Mucosa of stomach (tissue), 1 donor: ENCODE measurements around the gene SIGLEC12.

Experiments used
- H3K27me3 ChIP-seq: one replicate; pipeline ENCODE4 v1.7.0; 2013; ENCODE audit warnings: mild to moderate bottlenecking, low read length; ENCODE audit not compliant: control insufficient read depth, insufficient read depth
- H3K36me3 ChIP-seq: one replicate; pipeline ENCODE4 v1.7.0; 2013; ENCODE audit warnings: low read length; ENCODE audit not compliant: control insufficient read depth, insufficient read depth
- H3K4me1 ChIP-seq: one replicate; pipeline ENCODE4 v1.7.0; 2013; ENCODE audit warnings: mild to moderate bottlenecking, low read length; ENCODE audit not compliant: control insufficient read depth, insufficient read depth
- H3K4me3 ChIP-seq: one replicate; pipeline ENCODE4 v1.7.0; 2013; ENCODE audit warnings: low read length
- H3K9ac ChIP-seq: one replicate; pipeline ENCODE4 v1.7.0; 2013; ENCODE audit warnings: mild to moderate bottlenecking, low read length, moderate library complexity
- H3K9me3 ChIP-seq: one replicate; pipeline ENCODE4 v1.7.0; 2013; ENCODE audit warnings: mild to moderate bottlenecking, low read length, moderate library complexity; ENCODE audit not compliant: control insufficient read depth
- donor health status: Pancreatic carcinoma.

The SIGLEC12 gene

DNA sequence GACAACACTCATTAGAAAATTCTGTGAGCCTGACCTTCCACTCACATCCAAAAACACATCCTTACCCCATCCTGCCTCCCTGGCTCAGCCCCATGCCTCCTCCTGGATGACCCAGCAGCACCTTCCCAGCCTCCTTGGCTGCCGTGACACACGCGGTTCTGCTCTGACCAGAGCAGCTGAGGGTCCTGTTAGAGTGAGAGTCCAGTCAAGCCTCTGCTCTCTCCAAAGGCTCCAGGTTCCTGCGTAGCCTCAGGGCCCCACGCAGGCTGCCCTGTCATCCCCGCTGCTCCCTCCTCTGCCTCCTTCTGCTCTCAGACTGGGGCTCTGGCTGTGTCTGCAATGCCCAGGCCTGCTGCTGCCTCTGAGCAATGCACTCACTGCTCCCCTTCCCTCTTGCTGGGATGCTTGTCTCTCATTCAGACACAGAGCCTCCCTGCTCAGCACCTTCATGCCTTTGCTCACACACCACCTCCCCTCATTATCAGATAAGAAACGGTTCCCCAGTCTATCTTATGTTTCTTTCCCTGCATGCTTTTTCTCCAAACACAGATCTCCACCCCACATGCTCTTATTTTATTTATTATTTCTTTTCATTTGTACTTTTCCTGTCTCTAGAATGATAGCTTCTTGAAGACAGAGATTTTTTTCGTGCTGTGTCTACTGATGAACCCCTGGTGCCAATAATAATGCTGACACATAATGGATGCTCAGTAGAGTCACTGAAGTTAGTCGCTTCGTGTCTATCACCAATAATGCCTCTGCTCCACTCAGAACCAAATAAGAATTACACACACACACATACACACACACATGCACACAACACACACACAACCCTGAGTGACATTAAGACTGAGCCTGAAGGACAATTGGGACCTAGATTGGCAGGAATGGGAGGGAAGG, 40.1 kb upstream of the SIGLEC12 start:
- H3K9me3 ChIP-seq = no peaks in the 10 kb centered on the region
- peaks cover 33% of the 10 kb centered on the region for H3K27me3 ChIP-seq
- no peaks in the 10 kb centered on the region for H3K36me3 ChIP-seq
- H3K4me3 ChIP-seq = no peak overlapping the region
- no peaks in the 10 kb centered on the region for H3K4me1 ChIP-seq
- no peak overlapping the region for H3K9ac ChIP-seq

DNA sequence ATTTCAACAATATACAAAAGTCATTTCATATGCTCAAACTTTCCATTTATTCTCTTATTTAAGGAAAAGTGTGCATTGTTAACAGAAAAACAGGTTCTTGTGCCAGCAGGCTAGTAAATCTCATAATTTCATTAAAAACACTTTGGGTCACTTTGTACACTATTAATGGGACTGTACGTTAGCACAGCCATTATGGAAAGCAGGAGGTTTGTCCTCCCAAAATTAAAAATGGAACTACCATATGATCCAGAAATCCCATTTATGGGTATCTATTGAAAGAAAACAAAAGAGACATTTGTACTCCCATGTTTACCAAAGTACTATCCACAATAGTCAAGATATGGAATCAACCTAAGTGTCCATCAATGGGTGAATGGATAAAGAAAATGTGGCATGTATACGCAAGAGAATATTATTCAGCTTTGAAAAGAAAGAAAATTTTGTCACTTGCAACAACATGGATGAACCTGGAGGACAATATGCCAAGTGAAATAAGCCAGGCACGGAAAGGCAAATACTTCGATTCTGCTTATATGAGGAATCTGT, 38.3 kb upstream of the SIGLEC12 start:
- H3K36me3 ChIP-seq = no peaks in the 10 kb centered on the region
- peaks cover 33% of the 10 kb centered on the region for H3K27me3 ChIP-seq
- H3K9ac ChIP-seq = no peak overlapping the region
- H3K4me1 ChIP-seq = no peaks in the 10 kb centered on the region
- H3K9me3 ChIP-seq = no peaks in the 10 kb centered on the region
- H3K4me3 ChIP-seq = no peak overlapping the region

DNA sequence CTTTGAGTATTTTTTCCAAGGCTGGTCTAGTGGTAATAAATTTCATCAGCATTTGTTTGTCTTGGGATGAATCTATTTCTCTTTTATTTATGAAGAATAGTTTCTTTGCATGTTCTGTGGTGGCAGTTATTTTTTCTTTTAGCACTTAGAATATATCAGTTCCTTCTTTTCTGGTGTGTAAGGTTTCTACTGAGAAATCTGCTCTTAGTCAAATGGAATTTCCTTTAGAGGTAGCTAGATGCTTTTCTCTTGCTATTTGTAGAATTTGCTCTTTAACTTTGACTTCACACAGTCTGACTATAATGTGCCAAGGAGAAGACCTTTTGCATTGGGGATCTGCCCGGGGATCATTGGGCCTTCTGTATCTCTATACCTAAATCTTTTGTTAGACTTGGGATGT, 33.9 kb upstream of the SIGLEC12 start:
- Histone ChIP-seq H3K27me3 (peaks cover 12% of the 10 kb centered on the region), H3K4me3 (no peak overlapping the region), H3K36me3 (no peaks in the 10 kb centered on the region), H3K4me1 (no peaks in the 10 kb centered on the region), H3K9ac (no peak overlapping the region), H3K9me3 (no peaks in the 10 kb centered on the region)

DNA sequence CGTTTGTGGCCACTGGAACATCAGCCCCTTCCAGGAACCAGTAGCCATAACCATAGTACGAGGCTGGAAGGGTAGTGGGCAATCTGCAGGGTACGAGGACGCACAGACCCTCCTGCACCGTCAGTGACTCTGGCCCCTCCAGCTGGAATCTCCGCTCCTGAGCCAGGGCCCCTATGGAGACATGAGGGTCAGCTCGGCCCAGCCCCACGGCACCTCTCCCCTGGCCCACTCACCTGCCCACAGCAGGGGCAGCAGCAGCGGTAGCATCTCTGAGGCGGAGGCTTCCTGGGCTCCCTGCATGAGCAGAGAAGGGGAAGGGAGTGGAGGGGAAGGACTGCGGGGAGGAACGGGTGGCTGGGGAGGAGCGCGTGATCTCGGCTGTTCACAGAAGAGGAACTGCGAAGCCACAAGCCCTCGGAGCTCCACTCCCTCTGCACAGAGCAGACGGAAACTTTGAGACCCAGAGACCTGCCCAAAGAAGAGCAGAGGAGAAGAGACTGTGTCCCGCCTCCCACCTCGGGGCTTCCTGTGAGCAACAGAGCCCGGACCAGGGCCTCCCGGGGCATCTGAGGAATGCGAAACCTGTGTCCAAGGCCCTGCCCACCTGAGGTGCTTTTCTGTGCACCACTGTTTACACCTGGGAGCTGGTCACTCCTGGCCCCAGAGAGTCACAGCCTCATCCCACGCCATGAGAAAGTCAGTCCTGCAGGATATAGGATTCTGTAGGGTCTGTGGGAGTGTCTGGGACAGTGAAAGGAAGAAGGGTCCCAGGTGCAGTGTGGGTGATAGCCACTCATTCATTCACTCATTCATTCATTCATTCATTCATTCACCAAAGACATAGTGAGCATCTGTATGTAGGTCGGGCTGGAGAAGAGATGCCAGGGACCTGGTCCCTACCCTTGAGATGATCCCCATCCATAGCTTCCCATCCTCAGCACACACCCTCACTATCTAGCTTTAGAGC, 30.0 kb upstream of the SIGLEC12 start, which contains the start of gene SIGLEC6:
Gene SIGLEC6, minus strand, starts transcription at position 322 of the 967 bp plus-strand sequence. Its CDS starts 22 bp downstream, at position 300.
- Histone ChIP-seq H3K36me3 (no peaks in the 10 kb centered on the region), H3K9ac (no peak within 1 kb of the TSS), H3K27me3 (no peaks in the 10 kb centered on the region), H3K9me3 (no peaks in the 10 kb centered on the region), H3K4me1 (no peaks in the 10 kb centered on the region), H3K4me3 (no peak within 1 kb of the TSS)

DNA sequence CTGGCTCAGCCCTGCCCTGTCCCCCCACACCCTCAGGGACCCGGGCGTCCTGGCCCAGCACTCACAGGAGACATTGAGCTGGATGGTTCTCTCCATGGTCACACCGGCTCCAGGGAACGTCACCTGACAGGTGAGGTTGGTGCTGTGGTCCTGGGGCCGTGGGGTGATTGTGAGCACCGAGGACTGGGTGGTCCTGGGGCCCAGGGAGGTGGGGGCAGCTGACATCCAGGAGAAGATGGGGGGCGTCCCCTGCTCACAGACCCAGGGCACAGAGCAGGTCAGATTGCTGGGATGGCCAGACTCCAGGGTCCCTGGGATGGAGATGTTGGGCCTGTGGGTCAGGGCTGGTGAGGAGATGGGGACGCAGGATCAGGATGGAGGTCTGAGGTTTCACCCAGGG, 29.0 kb upstream of the SIGLEC12 start:
- Histone ChIP-seq H3K4me3 (no peak overlapping the region), H3K36me3 (no peaks in the 10 kb centered on the region), H3K9me3 (no peaks in the 10 kb centered on the region), H3K27me3 (no peaks in the 10 kb centered on the region), H3K4me1 (no peaks in the 10 kb centered on the region), H3K9ac (no peak overlapping the region)

DNA sequence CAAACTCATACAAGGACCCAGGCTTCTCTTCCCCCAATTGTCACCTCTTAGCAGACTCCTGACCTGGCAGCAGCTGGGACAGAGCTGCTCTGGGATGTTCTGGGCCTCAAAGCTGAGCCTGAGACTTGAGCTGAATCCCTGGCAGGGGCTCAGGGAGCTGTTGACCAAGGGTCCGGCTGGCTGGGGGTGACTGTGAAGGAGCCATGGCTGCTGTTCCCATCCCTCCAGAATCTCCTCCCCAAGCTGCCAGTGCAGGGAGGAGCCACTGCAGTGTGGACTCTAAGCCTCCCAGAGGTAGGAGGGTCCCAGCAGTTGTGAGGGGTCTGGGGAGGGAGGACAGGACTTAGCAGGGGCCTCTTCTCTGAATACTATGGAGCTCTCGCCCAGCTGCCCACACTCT, 27.7 kb upstream of the SIGLEC12 start:
- Histone ChIP-seq H3K9me3 (no peaks in the 10 kb centered on the region), H3K27me3 (no peaks in the 10 kb centered on the region)

DNA sequence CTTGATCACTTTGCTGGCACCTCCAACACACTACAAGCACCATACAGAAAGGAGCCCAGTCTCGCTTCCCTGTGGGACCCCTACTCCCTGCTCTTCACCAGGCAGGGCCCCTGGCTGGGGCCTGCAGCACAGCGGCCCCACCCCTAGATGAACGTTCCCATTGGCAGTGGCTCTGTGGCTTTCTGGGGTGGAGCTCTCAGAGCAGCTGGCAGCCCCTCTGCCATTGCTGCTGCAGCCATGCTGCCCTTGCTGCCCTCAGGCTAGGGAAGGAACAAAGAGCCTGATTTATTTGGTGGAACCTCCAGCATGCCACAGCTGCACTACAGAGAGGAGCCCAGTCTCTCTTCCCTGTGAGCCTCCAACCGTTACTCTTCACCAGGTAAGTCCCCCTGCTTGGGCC, 24.1 kb upstream of the SIGLEC12 start:
- Histone ChIP-seq H3K9ac (no peak overlapping the region), H3K4me1 (no peaks in the 10 kb centered on the region), H3K4me3 (no peak overlapping the region), H3K27me3 (no peaks in the 10 kb centered on the region), H3K36me3 (no peaks in the 10 kb centered on the region), H3K9me3 (no peaks in the 10 kb centered on the region)

More for the DNA sequence above, 27.7 kb upstream of the SIGLEC12 start:
- Histone ChIP-seq H3K4me1 (no peaks in the 10 kb centered on the region), H3K9ac (no peak overlapping the region), H3K36me3 (no peaks in the 10 kb centered on the region), H3K4me3 (no peak overlapping the region)

DNA sequence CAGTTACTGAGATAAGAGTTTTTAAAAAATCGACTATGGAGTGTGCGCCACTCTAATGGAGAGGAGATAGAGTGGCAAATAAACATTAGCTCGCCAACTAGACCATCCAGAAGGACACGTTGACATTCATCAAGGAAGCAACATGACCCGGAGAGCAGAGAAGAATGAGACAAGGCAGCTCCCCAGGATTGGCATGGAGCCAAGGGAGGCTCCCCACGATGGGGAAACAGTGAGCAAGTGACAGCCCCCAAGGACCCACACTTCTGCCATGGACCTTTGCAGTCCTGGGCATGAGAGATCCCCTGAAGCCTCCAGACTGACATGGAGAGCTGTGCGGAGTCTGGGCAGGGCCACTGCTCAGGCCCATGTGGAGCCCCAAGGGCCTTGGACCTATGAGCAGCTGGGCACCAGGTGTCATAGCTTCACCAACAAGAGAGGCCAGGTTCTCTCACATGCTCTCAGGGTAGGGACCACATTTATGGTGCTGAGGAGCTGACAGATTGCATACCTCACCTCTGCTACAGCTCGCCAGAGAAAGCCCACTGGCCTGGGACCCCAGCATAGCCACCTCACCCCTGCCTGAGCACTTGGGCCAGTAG, 23.2 kb upstream of the SIGLEC12 start:
- H3K4me3 ChIP-seq = no peak overlapping the region
- no peak overlapping the region for H3K9ac ChIP-seq
- H3K27me3 ChIP-seq = no peaks in the 10 kb centered on the region
- H3K36me3 ChIP-seq = no peaks in the 10 kb centered on the region
- H3K9me3 ChIP-seq = no peaks in the 10 kb centered on the region
- H3K4me1 ChIP-seq = no peaks in the 10 kb centered on the region

DNA sequence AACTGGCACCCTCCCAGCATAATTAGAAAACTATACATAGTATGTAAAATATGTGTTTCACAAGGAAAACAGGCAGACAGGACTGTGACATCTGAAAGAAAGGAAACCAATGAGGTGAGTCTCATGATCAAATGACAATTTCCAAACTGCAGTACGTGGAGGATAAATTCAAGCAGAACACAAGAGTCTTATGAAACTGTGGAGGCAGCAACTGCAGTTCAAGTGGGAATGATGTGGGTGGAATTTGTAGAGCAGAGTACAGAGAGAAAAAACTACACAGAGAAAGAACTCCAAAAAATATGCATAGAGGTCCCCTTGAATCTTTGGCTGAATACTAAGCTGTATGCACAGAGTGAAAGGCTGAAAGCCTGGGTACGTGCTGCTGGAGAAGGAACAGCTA, 20.2 kb upstream of the SIGLEC12 start:
- H3K27me3 ChIP-seq = no peaks in the 10 kb centered on the region
- no peak overlapping the region for H3K9ac ChIP-seq
- no peaks in the 10 kb centered on the region for H3K4me1 ChIP-seq
- H3K36me3 ChIP-seq = no peaks in the 10 kb centered on the region
- H3K4me3 ChIP-seq = no peak overlapping the region
- H3K9me3 ChIP-seq = no peaks in the 10 kb centered on the region

DNA sequence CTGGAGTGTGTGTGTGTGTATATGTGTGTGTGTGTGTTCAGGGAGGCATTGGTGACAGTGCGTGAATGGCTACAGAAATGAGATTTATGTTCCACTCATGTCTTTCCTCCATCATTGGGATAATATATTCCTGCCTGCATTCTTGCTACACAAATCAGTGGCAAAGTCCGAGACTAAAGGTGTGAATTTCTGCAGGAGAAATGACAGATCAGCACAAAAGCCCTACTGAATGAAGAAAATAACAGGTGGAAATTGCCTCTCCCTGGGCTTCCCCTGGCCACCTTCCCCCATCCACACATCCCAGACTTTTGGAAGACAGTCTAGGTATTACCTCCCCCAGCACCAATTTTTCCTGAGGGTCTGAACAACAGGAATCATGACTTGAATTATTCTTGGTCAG, 19.8 kb upstream of the SIGLEC12 start:
- H3K27me3 ChIP-seq = no peaks in the 10 kb centered on the region
- H3K9ac ChIP-seq = no peak overlapping the region
- no peaks in the 10 kb centered on the region for H3K4me1 ChIP-seq

DNA sequence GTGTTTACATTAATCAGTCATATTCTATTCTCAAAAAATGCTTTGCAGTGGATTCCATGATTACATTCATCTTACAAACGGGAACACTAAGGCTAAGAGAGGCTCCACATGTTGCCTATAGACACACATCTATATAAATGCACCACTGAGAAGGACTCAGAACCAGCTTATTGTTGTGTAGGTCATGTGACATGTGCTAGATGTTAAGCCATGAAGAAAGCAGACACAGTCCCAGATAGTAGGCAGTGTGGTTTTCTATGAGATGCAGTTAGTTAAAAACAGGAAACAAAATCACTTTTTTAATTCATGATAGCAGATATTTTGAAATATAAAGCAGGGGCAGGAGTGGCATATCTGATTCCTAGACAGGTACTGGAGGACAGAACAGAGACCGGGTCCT, 19.1 kb upstream of the SIGLEC12 start:
- Histone ChIP-seq H3K36me3 (no peaks in the 10 kb centered on the region), H3K4me3 (no peak overlapping the region), H3K4me1 (no peaks in the 10 kb centered on the region), H3K9me3 (no peaks in the 10 kb centered on the region), H3K27me3 (no peaks in the 10 kb centered on the region), H3K9ac (no peak overlapping the region)

More for the DNA sequence above, 19.8 kb upstream of the SIGLEC12 start:
- Histone ChIP-seq H3K36me3 (no peaks in the 10 kb centered on the region), H3K4me3 (no peak overlapping the region), H3K9me3 (no peaks in the 10 kb centered on the region)
